NCI-H345 treated with DMSO at 0.1 percent for 48 hours (cell line): Measurements from ENCODE around the gene GNA12.
"Not testable (repeated sequence)": the region's sequence is repeated elsewhere in the genome, so short reads cannot be mapped to it uniquely, and the experiment has no call there.

Experiments
- DNase-seq: peaks from one replicate; lab custom pipeline; 2025; ENCODE audit not compliant: unreplicated experiment; lab: John Stamatoyannopoulos, UW

Gene GNA12

DNA sequence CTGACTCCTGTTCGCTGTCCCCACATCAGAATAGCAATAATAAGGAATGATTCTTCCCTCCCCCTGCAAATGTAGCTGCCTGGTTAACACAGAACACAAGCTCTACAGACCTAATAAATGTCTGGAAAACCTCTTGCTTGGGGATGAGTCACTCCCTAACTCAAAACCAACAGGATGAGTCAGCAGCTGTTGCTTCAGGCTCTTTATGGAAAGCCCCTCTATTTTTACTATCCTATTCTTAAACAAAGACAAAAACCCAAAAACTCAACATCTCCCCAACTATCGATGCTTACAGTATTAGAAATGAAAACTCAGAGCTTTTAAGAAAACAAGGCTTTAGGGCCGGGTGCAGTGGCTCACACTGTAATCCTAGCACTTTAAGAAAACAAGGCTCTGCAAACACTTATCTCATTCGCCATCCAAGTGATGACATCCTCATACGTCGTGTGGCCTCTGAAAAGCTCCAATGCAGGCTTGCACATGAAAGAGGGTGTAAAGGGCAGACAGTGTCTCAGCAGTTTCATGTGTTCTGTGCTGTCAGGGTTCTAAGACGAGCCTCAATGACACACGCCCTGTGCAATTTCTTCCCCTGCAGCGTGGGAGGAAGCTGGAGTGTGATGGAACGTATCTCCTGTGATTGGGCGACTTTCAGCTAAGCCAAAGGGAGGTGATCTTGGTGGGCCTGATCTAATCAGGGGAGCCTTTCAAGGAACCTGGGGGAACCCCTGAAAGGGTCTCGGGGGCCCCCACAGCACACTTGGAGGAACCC is 86.0 kb downstream of the GNA12 start:
- peak; percentile 1 for DNase-seq

DNA sequence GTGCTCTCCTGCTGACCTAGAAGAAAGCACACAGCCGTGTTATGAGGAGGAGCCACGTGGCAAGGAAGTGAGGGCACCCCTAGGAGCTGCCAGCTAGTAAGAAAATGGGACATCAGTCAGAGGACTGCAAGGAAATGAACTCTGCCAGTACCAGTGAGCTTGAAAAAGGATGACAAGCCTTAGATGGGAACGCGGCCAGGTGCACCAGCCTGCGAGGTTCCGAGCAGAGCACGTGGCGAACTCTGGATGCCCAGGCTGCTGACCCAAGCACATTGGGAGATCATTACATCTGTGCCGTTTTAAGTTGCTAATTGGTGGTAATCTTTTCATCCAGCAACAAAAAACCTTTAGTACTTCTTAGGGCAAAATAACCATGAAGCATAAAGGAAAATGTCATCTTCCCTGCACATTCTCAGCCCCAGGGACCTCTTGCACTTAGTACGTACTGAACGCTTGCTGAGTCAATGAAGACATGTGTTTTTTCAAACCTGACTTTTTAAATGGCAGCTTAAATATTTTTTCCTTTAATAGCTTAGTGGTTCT is 86.7 kb downstream of the GNA12 start:
- DNase-seq = no peak

DNA sequence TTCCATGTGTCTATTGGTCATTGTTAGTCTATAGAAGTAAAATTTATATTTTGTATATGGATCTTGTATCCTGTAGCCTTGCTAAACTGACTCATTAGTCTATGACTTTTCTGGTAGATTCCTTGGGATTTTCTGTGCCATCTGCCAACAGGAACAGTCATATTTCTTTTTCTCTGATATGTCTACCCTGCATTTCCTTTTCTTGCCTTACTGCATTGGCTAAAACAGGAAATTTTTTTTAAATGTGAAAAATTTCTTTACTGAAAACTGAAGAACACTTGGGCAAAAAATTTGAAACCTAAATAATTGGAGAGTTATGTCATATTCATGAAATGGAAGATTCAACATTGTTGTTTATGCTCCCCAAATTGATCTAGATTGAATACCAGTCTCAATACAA is 88.6 kb downstream of the GNA12 start:
- DNase-seq = no peak

DNA sequence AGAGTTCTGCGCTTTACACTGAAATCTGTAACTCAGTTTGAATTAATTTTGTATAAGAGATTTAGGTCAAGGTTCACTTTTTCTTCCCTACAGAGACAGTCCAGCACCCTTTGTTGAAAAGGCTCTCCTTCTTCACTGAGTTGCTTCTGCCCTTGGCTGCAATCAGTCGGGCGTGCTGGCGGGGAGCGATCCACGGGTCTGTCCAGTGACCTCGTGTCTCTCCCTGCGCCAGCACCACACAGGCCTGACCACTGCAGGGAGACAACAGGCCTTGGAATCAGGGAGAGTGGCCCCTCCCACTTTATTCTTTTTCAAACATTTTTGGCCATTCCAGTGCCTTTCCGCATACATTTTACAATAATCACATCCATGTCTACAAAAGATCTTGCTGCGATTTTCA is 89.2 kb downstream of the GNA12 start:
- DNase-seq = no peak

DNA sequence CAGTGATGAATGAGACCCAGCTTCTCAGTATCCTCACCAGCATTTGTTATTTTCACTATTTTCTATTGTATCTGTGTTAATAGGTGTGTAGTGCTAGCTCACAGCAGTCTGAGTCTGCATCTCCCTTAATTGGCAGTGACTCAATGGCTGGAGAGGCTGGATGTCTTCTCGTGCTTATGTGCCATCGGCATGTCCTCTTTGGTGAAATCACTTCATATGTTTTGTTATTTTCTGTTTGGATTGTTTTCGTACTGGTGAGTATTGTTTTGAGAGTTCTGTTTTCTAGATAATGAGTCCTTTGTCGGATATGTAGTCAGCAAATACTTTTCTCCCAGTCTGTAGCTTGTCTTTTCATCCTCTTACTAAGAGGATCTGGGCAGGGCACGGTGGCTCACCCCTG is 90.0 kb downstream of the GNA12 start:
- no peak for DNase-seq

DNA sequence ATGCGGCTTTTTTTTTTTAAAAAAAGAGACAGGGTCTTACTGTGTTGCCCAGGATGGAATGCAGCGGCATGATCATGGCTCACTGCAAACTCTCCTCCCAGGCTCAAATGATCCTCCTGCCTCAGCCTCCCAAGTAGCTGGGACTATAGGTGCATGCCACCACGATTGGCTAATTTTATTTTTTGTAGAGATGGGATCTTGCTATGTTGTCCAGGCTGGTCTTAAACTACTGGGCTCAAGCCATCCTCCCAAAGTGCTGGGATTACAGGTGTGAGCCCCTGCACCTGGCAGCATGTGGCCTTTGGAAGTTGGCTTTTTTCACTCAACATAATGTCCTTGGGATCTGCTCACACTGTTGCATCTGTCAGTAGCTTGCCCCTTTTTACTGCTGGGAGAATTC is 91.0 kb downstream of the GNA12 start:
- DNase-seq = no peak

DNA sequence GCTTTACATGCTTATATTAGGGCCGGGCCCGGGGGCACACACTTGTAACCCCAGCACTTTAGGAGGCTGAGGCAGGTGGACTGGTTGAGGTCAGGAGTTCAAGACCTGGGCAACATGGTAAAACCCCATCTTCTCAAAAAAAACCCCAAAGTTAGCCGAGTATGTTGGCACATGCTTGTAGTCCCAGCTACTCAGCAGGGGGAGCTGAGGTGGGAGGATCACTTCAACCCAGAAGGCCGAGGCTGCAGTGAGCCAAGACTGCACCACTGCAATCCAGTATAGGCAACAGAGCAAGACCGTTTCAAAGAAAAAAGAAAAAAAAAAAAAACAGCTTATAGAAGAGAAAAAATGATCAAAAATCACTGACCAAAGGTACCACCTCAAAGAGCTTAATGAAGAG is 93.0 kb downstream of the GNA12 start:
- DNase-seq = no peak

DNA sequence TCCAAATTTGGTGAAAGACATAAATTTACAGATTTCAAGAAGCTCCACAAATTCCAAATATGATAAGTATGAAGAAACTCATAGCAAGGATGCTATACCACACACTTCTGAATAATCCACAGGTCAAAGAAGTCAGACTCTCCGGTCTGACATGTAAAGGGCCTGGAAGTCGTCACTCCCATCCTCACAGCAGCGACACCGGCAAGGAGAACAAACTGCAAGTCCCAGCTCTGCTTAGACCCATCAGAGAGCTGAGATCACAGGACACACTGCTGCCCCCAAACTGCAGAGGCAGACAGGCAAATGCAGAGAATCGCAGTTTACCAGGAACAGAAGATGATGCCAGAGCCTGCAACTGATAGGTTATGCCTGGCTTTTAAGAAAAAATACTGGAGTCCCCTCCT is 94.1 kb downstream of the GNA12 start:
- DNase-seq = no peak

DNA sequence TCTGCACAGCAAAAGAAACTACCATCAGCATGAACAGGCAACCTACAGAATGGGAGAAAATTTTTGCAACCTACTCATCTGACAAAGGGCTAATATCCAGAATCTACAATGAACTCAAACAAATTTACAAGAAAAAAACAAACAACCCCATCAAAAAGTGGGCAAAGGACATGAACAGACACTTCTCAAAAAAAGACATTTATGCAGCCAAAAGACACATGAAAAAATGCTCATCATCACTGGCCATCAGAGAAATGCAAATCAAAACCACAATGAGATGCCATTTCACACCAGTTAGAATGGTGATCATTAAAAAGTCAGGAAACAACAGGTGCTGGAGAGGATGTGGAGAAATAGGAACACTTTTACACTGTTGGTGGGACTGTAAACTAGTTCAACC is 95.4 kb downstream of the GNA12 start:
- DNase-seq = not testable (repeated sequence)

DNA sequence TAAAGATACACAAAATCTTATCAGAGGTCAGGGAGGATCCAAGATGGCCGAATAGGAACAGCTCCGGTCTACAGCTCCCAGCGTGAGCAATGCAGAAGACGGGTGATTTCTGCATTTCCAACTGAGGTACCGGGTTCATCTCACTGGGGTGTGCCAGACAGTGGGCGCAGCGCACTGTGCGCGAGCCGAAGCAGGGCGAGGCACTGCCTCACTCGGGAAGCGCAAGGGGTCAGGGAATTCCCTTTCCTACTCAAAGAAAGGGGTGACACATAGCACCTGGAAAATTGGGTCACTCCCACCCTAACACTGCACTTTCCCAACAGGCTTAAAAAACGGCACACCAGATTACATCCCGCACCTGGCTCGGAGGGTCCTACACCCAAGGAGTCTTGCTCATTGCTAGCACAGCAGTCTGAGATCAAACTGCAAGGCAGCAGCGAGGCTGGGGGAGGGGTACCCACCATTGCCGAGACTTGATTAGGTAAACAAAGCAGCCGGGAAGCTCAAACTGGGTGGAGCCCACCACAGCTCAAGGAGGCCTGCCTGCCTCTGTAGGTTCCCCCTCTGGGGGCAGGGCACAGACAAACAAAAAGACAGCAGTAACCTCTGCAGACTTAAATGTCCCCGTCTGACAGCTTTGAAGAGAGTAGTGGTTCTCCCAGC is 100.5 kb downstream of the GNA12 start:
- not testable (repeated sequence) for DNase-seq

DNA sequence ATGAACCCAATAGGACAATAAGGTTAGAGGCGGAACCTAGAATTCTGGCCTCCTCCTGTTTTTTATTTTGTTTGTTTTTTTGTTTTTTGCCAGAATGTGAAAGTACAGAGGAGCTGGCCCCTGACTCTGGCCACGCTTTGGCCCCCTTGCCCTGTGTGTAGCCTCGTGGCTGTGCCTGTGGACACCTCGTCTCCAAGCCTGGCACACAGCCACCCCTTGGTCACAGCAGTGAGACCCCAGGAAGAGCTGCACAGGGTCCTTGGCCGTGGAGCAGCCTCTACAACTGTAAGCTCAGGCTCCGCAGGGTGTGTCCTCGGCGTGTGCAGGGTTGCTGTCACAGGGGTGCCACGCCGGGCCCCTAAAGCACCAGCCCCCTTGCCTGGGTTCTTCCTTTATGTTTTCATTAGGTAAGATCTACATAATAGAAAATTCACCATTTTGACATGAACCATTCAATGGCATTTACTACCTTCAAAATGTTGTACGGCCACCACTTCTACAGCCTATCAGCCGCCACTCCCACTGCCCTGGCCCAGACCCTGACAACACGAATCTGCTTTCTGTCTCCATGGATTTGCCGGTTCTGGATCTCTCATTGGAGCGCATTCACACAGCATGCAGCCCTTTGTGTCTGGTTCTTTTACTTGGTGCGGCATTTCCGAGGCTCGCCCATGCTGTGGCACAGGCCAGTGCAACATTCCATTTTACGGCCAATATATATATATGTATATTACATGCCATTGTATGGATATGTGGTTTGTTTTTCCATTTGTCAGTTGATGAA is 105.2 kb downstream of the GNA12 start:
- DNase-seq = no peak

DNA sequence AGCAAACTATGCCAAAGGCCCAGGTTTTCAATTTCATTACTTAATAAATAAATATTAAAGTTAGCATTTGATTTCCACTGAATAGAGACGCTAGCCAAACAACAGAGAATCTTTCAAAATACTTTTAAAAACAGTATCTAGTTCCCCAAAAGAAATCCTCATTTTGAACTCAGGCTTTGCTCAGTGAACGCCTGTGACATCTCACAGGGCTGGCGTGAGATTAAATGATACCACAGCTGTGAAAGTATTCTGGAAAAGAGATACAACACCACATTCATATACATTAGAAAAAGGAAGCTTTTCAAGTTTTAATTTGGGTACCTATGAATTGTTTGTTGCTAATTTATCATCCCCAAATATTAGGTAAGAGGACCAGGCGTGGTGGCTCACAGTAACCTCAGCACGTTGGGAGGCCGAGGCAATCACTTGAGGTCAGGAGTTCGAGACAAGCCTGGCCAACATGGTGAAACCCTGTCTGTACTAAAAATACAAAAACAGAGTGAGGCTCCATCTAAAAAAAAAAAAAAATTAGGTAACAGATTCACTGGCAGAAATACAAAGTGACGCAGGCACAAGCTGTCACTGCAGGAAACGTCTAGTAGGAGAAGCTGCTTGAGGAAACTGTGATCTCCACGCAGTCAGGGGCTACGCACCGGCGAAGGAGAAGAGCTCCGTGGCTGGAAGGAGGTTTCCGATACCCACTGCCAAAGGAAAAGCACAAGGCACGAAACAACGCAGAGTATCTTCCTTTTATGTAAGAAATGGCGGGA is 106.2 kb downstream of the GNA12 start:
- DNase-seq = no peak

DNA sequence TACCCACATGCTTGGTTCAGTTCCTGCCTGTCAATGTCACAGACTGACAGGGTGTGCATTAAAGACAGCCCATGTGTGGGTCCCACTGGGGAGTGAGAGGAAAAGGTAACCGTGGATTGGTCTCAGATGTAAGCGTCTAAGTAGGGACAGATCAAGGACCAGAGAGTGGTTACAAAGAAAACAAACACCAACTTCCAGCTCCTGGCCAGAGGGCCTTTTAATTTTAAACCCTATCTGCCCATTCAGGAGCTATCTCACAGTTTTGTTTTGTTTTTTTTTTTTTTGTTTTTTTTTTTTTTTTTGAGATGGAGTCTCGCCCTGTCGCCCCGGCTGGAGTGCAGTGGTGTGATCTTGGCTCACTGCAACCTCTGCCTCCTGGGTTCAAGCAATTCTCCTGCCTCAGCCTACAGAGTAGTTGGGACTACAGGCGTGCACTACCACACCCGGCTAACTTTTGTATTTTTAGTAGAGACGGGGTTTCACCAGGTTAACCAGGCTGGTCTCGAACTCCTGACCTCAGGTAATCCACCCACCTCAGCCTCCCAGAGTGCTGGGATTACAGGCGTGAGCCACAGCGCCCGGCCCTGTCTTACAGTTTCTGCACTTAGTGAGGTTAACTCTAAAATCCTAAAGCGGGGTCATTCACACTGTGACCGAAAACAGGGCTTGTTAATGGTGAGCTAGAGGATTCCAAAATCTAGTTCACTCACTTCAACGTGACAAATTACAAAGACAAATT is 106.9 kb downstream of the GNA12 start:
- DNase-seq = not testable (repeated sequence)

DNA sequence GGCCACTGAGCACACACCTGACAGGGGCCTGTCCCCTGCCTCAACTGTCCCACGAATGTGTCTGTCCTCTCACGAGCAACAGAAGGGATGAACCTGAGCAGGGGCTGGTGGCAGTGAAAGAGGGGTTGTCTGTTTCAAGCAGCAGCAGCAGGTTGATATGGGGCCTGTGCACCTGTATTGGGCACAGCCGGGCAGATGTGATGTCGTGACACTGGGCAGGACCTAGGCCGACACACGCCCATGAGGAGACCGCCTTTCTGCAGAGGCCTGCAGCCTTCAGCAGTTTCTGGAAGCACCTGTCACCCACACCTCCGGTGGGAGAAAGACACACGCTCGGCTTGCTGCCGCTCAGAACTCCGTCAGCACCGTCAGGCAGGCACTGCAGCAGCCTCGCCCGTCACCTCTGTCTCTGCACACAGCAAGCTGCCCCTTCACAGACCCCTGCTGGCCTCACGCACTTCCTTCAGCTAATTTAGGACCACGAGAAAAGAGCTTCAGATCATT is 107.6 kb downstream of the GNA12 start:
- no peak for DNase-seq

DNA sequence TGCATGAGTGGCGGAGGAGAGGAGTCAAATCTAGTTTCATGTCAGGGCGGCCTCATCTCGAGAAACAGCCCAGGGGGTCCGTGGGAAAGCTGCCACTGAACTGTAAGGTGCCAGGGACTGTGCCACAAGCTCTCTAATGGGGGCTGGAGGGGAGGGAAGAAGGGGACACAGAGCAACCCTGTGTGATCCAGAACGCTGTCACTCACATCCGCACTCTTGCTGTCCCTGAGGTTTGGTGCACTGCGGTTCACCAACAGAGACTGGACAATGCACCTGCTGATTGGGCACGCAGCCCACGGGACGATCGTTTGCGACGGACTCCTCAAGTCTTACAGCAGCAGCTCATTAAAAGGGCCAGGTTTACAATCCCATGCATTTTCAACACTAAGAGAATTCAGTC is 108.4 kb downstream of the GNA12 start:
- DNase-seq = no peak

DNA sequence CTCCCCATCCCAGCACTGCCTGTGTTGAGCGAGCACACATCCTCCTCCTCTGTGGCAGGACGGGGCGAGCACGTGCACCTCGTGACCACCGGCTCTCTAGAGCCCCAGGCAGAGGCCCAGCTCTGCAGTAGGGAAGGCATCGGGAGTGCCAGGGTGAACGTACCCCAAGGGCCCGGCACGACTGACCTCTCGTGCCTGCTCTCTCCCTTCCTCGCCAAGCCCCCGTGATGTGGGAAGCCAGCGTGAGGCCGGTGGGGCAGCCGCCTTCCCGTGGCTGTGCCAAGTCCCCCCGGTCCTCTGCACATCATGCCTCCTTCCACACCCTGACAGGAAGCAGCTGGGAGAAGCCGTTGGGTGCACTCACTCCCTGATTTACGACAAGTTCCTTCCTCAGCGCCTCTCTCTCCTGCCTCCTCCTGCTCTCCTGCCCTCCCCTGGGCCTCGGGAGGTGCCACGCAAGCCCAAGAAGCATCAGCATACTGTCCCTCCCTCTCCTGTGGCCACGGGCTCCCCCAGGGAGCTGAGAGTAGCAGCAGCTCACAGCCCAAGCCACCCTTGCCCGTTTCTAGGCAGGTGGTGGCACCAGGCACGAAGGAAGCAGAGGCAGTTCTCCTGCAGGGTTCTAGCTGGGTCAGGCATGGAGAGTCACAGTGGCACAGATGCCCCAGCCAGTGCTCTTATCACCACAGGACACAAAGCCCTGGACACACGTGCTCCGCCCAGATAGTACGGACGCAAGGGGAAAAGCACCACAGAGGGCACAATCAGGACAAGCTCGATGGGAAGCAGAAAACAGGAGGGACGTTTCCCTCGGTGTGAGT is 109.1 kb downstream of the GNA12 start:
- no peak for DNase-seq

DNA sequence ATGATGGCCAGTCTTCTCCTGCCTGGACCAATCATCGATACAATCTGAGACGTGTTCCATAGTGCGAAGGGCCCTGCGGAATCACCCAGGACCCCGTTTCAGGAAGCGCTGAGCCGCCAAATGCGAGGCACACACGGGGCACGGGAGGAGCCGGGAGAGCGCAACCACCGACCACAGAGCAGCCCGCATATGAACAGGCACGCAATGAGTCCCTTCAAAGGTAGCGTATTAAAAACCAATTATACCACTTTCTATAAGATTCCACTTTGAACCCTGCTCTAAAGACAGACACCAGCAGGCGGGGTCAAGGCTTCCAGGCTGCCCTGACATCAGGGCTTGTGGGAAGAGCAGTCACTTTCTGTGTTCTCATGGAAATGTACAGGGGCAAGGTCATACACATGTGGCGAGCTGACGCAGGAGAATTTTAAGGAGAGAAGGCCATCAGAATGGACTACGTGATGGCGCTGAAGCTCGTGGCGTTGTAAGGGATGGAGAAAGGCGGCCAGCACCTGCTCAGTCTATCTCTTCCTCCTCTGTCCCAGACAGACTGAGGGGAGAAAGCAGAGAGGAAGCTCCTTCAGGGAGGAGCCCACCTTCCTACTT is 109.9 kb downstream of the GNA12 start:
- no peak for DNase-seq

DNA sequence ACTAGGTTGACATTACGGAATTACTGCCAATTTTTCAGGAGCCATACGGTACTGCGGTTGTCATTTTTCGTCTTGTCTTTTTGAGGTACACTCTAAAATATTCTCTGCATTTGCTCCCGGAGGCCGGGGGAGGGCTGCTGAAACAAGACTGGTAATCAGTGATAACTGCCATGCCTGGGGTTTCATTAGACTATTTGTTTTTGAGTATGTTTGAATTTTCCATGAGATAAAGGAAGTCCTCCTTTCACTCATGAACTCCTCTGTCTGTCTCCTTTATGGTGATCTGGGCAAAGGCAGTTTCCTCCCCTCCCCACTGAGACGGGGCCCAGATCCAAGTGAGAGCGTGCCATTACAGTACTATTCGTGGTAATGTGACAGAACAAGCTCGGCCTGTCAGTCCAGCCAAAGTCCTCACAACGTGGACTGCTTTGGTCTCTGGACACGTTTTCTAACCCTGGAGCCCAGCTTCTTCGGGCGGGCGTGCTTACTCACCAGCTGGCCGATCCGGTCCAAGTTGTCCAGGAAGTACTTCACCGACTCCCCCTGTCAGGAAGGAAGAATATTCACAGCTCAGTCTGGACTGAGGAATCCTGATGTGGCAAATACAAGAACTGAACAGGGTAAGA is 111.0 kb downstream of the GNA12 start:
- DNase-seq = no peak
